Activated naive CD8-positive, alpha-beta T cell treated with anti-CD3 and anti-CD28 coated beads, Interleukin-2, amount 10 ng/mL, durations not matched to agents 7 days and 5 days (primary cell): ENCODE data around the gene COQ4. TPM values are rescaled to one million over a fixed set of nuclear protein-coding genes. Genes with fewer than 3 reads are reported as not detected.

Experiments
- ATAC-seq: fragments of 150-1000 bp; cut with Tn5 transposase; one replicate; pipeline ENCODE4 v1.10.0; 2021; ENCODE audit warnings: low read depth, moderate library complexity
- POLR2A ChIA-PET: fragments of 350-600 bp; sonication (Branson Sonifier 250); formaldehyde crosslinking; loops from one replicate; lab custom pipeline; 2021; ENCODE audit warnings: antibody characterized with exemption; lab: Charles Lee
- DNase-seq: peaks from one replicate; pipeline ENCODE4 v3.0.0; 2021
- H3K27ac Mint-ChIP-seq: one replicate; pipeline ENCODE4 v1.8.0; 2022; ENCODE audit warnings: mild to moderate bottlenecking, mixed read lengths
- H3K27me3 Mint-ChIP-seq: one replicate; pipeline ENCODE4 v1.8.0; 2022; ENCODE audit warnings: mild to moderate bottlenecking, moderate library complexity, mixed read lengths
- H3K36me3 Mint-ChIP-seq: one replicate; pipeline ENCODE4 v1.8.0; 2021; ENCODE audit warnings: mild to moderate bottlenecking, mixed read lengths
- H3K4me1 Mint-ChIP-seq: one replicate; pipeline ENCODE4 v1.8.0; 2021; ENCODE audit warnings: mixed read lengths
- H3K4me3 Mint-ChIP-seq: one replicate; pipeline ENCODE4 v1.8.0; 2022; ENCODE audit warnings: mild to moderate bottlenecking, moderate library complexity, mixed read lengths
- H3K9me3 Mint-ChIP-seq: one replicate; pipeline ENCODE4 v1.8.0; 2021; ENCODE audit warnings: mixed read lengths
- total RNA-seq, 2 experiments: library from RNA; stranded (reverse); gene quantifications; one replicate each; pipeline ENCODE4 v1.2.3, GENCODE V29; 2021

COQ4 gene
- total RNA-seq, 2 experiments from 2014 or later = 34.9 to 35.1 TPM

DNA sequence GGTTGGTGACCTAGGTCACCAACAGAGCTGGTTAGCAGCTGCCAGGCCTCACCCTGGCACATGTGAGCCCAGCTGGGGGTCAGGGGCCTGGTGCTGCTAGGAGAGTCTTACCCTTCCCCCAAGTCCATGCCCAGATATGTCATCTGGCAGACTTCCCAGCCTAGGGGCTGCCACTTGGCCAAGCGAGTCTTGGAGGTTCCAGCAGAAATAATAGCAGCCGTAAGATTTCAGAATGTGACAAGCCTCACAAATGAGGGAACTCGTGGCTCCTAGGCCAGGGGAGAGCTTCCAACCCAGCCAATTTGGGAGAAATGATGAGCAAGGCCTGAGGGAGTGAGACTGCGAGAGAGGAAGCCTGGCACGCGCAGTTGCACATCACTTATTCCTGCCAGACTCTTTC lies 59.6 kb downstream of the COQ4 start:
- POLR2A ChIA-PET = no interaction called here
- Mint-ChIP-seq H3K27me3 (no peaks in the 10 kb centered on the region), H3K27ac (no peak overlapping the region), H3K36me3 (peaks cover 4% of the 10 kb centered on the region), H3K4me3 (no peak overlapping the region), H3K4me1 (peaks cover 3% of the 10 kb centered on the region), H3K9me3 (no peaks in the 10 kb centered on the region)
- ATAC-seq = no peak
- DNase-seq = no peak

DNA sequence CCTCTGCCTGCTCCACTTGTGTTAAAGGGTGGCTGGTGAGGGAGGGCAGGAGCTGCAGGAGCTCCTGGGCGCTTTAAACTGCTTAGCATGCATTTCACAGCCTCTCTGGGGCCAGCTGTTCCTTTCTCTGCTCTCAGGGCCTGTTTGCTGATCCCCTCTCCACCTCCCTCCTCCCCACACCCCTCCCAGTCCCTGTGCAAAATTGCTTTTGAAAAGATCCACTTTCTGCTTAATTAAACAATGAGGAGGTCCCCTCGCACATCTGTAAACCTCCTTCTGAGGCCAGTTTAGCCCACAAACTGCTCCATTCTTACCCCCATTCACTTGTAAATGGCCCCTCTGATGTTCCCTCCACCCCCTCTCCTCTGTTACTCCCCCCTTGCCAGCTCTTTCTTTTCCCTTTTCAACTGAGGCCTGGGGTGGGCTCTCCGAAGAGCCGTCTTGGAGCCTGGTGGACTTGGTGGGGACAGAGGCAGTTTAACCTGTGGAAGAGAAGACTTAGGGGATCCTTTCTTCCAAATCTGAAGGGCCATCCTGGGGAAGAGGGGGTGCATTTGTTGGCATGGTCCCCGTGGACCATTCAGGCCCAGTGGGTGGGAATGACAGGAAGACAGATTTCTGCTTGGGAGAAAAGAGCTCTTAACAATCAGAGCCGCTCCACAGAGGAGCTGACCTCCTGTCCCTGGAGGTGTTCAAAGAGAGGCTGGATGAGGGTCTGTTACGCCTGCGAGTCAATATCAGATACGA lies 60.5 kb downstream of the COQ4 start:
- H3K9me3 Mint-ChIP-seq = no peaks in the 10 kb centered on the region
- H3K27ac Mint-ChIP-seq = no peak overlapping the region
- peaks cover 4% of the 10 kb centered on the region for H3K36me3 Mint-ChIP-seq
- no peak overlapping the region for H3K4me3 Mint-ChIP-seq
- H3K27me3 Mint-ChIP-seq = no peaks in the 10 kb centered on the region
- ATAC-seq = no peak
- no peak for DNase-seq
- peaks cover 3% of the 10 kb centered on the region for H3K4me1 Mint-ChIP-seq
- POLR2A ChIA-PET = interaction anchor here (1.1 kb wide), 1 partner anchor 222 kb away, joined by 3 read pairs; no protein-coding TSS in a partner anchor

Other genes starting within 250 kb of the COQ4 start
- 10 to 100 TPM; 51.8 to 53.2 TPM for gene PTGES2, start 195.1 kb upstream of the COQ4 start, total RNA-seq
- gene LCN2, start 173.4 kb upstream of the COQ4 start, total RNA-seq = not detected
- gene BBLN, start 162.6 kb upstream of the COQ4 start, total RNA-seq = 10 to 100 TPM; 77.6 to 90.9 TPM
- gene CIZ1, start 131.3 kb upstream of the COQ4 start, total RNA-seq = 100 to 1,000 TPM; 149 to 152 TPM
- gene DNM1, start 119.5 kb upstream of the COQ4 start, total RNA-seq = 1 to 10 TPM; 1.2 to 1.4 TPM
- 10 to 100 TPM; 72.6 to 72.7 TPM for gene GOLGA2, start 46.8 kb upstream of the COQ4 start, total RNA-seq
- 10 to 100 TPM; 12.3 to 14.3 TPM for gene SWI5, start 46.6 kb upstream of the COQ4 start, total RNA-seq
- gene TRUB2, start 392 bp upstream of the COQ4 start, total RNA-seq = 10 to 100 TPM; 18.7 to 21.0 TPM
- gene SLC27A4, start 17.7 kb downstream of the COQ4 start, total RNA-seq = 10 to 100 TPM; 13.6 to 13.9 TPM
- 10 to 100 TPM; 60.7 to 63.4 TPM for gene URM1, start 48.5 kb downstream of the COQ4 start, total RNA-seq
- gene CERCAM, start 98.0 kb downstream of the COQ4 start, total RNA-seq = 1 to 10 TPM; 3.5 to 3.7 TPM
- gene ODF2, start 133.2 kb downstream of the COQ4 start, total RNA-seq = 10 to 100 TPM; 64.9 to 65.0 TPM
- gene GLE1, start 181.9 kb downstream of the COQ4 start, total RNA-seq = 10 to 100 TPM; 39.3 to 41.6 TPM
- gene SPTAN1, start 229.7 kb downstream of the COQ4 start, total RNA-seq = 100 to 1,000 TPM; 355 to 358 TPM